Measurements from ENCODE around the gene CLEC7A.

The CLEC7A gene

GRCh38 chr12:10130042-10130441 lies at the start of gene CLEC7A:
Gene CLEC7A, minus strand, starts transcription at chr12:10130199. Its CDS starts 117 bp downstream, at chr12:10130082.
- no peak for DNase-seq

- DNase-seq: no peak
Measured at GRCh38 chr12:10179776-10180181, 49.8 kb upstream of the CLEC7A start.

- no peak for DNase-seq
Measured at GRCh38 chr12:10178821-10179220, 48.8 kb upstream of the CLEC7A start, which contains the start of gene TMEM52B. Gene TMEM52B, plus strand, starts transcription at chr12:10179032. Its CDS starts 543 bp downstream, at chr12:10179575.

- no peak for DNase-seq
Measured at GRCh38 chr12:10175846-10176636, 46.0 kb upstream of the CLEC7A start.

GRCh38 chr12:10174986-10175614 lies 45.1 kb upstream of the CLEC7A start:
- no peak for DNase-seq

- no peak for DNase-seq
Measured at GRCh38 chr12:10171973-10172728, 42.2 kb upstream of the CLEC7A start, which contains the start of gene OLR1. Gene OLR1, minus strand, starts transcription at chr12:10172132. Its CDS starts 55 bp downstream, at chr12:10172077.

GRCh38 chr12:10170216-10170615 lies 40.2 kb upstream of the CLEC7A start:
- no peak for DNase-seq

GRCh38 chr12:10169104-10169503 lies 39.1 kb upstream of the CLEC7A start:
- DNase-seq: no peak

- no peak for DNase-seq
Measured at GRCh38 chr12:10167599-10167998, 37.6 kb upstream of the CLEC7A start.

- no peak for DNase-seq
Measured at GRCh38 chr12:10165421-10165820, 35.4 kb upstream of the CLEC7A start.

- no peak for DNase-seq
Measured at GRCh38 chr12:10163084-10163483, 33.1 kb upstream of the CLEC7A start.

GRCh38 chr12:10160617-10161385 lies 30.8 kb upstream of the CLEC7A start:
- no peak for DNase-seq

- DNase-seq: no peak
Measured at GRCh38 chr12:10159280-10159679, 29.3 kb upstream of the CLEC7A start.

GRCh38 chr12:10158406-10158805 lies 28.4 kb upstream of the CLEC7A start:
- DNase-seq: no peak

GRCh38 chr12:10155966-10156365 lies 26.0 kb upstream of the CLEC7A start:
- no peak for DNase-seq

GRCh38 chr12:10154145-10154496 lies 24.1 kb upstream of the CLEC7A start:
- DNase-seq: no peak

GRCh38 chr12:10153271-10154144 lies 23.5 kb upstream of the CLEC7A start:
- peak; percentile 52 for DNase-seq

GRCh38 chr12:10151621-10152020 lies 21.6 kb upstream of the CLEC7A start:
- DNase-seq: no peak

GRCh38 chr12:10147714-10148403 lies 17.9 kb upstream of the CLEC7A start:
- no peak for DNase-seq

GRCh38 chr12:10142976-10143589 lies 13.1 kb upstream of the CLEC7A start:
- no peak for DNase-seq

GRCh38 chr12:10140001-10140400 lies 10.0 kb upstream of the CLEC7A start:
- peak; percentile 42 for DNase-seq

Measured in activated CD4-positive, alpha-beta T cell treated with anti-CD3 and anti-CD28 coated beads, Interleukin-2, amount 50 U/mL, for 1 hour (primary cell).